RWPE1 (cell line): ENCODE results near the gene FSHR.

ENCODE experiments used
- CTCF ChIA-PET: fragments of 350-600 bp; sonication (Branson Sonifier 250); formaldehyde crosslinking; extraction: SDS; loops from one replicate; lab custom pipeline; 2021; lab: Yijun Ruan, JAX
- POLR2A ChIA-PET: fragments of 400-600 bp; formaldehyde crosslinking; extraction: SDS; loops from one replicate; lab custom pipeline; 2020; ENCODE audit warnings: antibody characterized with exemption; ENCODE audit not compliant: low non-redundant PET; lab: Yijun Ruan, JAX
- DNase-seq: peaks from one replicate; pipeline ENCODE4 v3.0.0; 2012; ENCODE audit warnings: low spot score
- H3K27ac ChIP-seq: fragments of 450-650 bp; 2 replicates; pipeline ENCODE4 v1.5.1; 2017
- CTCF ChIP-seq: fragments of 450-650 bp; conservative IDR thresholded peaks from 2 replicates; pipeline ENCODE4 v1.5.1; 2017; ENCODE audit warnings: low read depth, mild to moderate bottlenecking

The FSHR gene

GRCh38 chr2:49069829-49070228 is 84.5 kb downstream of the FSHR start:
- ChIA-PET POLR2A (no interaction called here), CTCF (interaction anchor here (0.7 kb wide), 1 partner anchor 124 kb away, joined by 3 read pairs; no protein-coding TSS in a partner anchor)
- no peak for TF ChIP-seq CTCF
- H3K27ac ChIP-seq, result no peak overlapping the region
- DNase-seq, result no peak

DNA sequence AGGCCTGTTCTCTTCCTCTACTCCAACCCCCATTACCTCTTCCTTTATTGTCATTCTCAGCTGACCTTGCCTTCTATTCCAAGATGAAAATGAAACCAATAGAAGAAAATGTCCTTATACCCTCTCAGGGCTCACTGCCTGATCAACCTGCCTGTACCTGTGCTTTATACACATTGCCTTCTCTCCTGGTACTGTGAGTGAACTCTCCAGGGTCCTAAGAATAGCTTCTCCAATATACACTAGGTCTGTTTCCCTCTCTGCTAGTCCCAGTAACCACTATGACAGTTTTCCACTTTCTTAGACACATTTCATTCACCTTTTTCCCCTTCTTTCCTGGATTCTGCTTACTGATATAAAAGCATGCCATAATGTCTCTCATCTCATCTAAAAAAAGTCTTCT is 85.7 kb downstream of the FSHR start:
- TF ChIP-seq CTCF, result no peak
- ChIA-PET POLR2A (no interaction called here), CTCF (no interaction called here)
- no peak for DNase-seq
- H3K27ac ChIP-seq, result no peak overlapping the region

- no peak for TF ChIP-seq CTCF
- no peak for DNase-seq
- ChIA-PET CTCF (no interaction called here), POLR2A (no interaction called here)
- H3K27ac ChIP-seq, result no peak overlapping the region
Observed at GRCh38 chr2:49067971-49068370, 86.3 kb downstream of the FSHR start.

- no peak overlapping the region for H3K27ac ChIP-seq
- ChIA-PET POLR2A (no interaction called here), CTCF (no interaction called here)
- DNase-seq, result no peak
- no peak for TF ChIP-seq CTCF
Observed at GRCh38 chr2:49053156-49053555, 101.2 kb downstream of the FSHR start.

DNA sequence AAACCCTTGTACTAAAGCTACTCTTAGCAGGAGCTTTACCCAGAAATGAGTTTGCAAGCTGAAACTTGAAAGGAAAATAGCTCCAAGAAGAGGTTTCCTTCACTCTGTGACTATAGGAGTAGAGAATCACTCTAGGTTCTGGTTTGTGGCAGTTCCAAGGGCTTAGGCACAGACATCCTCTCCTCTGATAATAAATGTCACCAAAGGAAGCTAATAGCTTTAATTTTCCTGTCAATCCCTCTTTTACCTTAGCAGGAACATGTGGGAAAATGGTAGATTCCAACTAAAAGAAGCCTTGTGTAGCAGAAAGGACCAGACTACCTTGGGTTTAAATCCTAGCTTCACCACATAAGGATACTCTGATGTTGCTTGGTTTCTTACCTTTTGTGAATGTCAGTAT is 104.0 kb downstream of the FSHR start:
- CTCF ChIA-PET, result no interaction called here
- POLR2A ChIA-PET, result no interaction called here
- no peak overlapping the region for H3K27ac ChIP-seq
- no peak for TF ChIP-seq CTCF
- no peak for DNase-seq

DNA sequence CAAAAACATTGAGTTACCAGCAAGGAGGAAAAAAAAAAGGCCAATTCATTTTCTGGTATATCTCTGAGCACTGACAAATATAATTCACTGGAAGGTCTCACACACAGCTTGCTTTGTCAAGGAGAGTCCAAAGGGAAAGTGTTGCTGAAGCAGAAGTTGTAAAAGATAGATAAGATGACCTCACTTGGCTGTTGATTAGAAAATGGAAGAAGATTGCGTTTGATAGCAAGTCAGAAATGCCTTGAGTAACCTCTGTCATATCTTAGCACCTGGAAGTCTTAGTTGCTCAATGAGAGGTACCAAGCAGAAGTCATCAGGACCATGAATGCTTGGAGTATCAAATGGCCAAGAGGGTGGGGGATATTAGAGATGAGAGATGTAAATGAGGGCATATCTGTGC is 105.2 kb downstream of the FSHR start:
- CTCF ChIA-PET, result no interaction called here
- TF ChIP-seq CTCF, result no peak
- POLR2A ChIA-PET, result no interaction called here
- DNase-seq, result no peak
- no peak overlapping the region for H3K27ac ChIP-seq

- H3K27ac ChIP-seq, result no peak overlapping the region
- DNase-seq, result no peak
- CTCF ChIA-PET, result no interaction called here
- no peak for TF ChIP-seq CTCF
- POLR2A ChIA-PET, result interaction anchor here (0.6 kb wide), 1 partner anchor 1204 kb away, joined by 9 read pairs; no protein-coding TSS in a partner anchor
Observed at GRCh38 chr2:49045083-49045482, 109.2 kb downstream of the FSHR start.
